Erythroblast (primary cell): ENCODE results near the gene EHMT1.

ENCODE experiments used
- GATA1 ChIP-seq: IDR thresholded peaks from 2 replicates; pipeline ENCODE4 v1.6.1; 2011; ENCODE audit warnings: low read depth, mild to moderate bottlenecking, control low read depth, low read length, moderate library complexity
- POLR2A ChIP-seq: IDR thresholded peaks from 2 replicates; pipeline ENCODE4 v1.6.1; 2011; ENCODE audit warnings: mild to moderate bottlenecking, low read length

GRCh38 chr9:137818286-137818685 is 199.5 kb downstream of the EHMT1 start:
- TF ChIP-seq POLR2A (no peak), GATA1 (no peak)
